Thymus (tissue), 11 donors: Measurements from ENCODE around the gene TEP1. TPM values are rescaled to one million over a fixed set of nuclear protein-coding genes. Genes with fewer than 3 reads are reported as not detected.
A peak's percentile ranks its signal among the peaks of the same experiment; 100 is the strongest.
"Not testable (repeated sequence)": the region's sequence is repeated elsewhere in the genome, so short reads cannot be mapped to it uniquely, and the experiment has no call there.

Source experiments
- DNase-seq, 9 donors: peaks; one replicate each; pipeline ENCODE4 v3.0.0-alpha.2; 2013; ENCODE audit warnings: low spot score in 9 of 9, low read depth in 6 of 9, missing footprints in 1 of 9
- H3K27ac ChIP-seq, 2 donors: one replicate each; pipeline ENCODE4 v1.5.1; 2013; ENCODE audit warnings: control low read depth in 1 of 2, low read depth in 1 of 2, low read length in 1 of 2, mild to moderate bottlenecking in 1 of 2, moderate library complexity in 1 of 2
- H3K27me3 ChIP-seq, 2 donors: one replicate each; pipeline ENCODE4 v1.5.1; 2013; ENCODE audit warnings: low read length in 1 of 2; ENCODE audit not compliant: control insufficient read depth in 2 of 2, insufficient read depth in 1 of 2
- H3K36me3 ChIP-seq, 2 donors: one replicate each; pipeline ENCODE4 v1.5.1; 2013; ENCODE audit warnings: low read length in 1 of 2, mild to moderate bottlenecking in 1 of 2, moderate library complexity in 1 of 2; ENCODE audit not compliant: control insufficient read depth in 2 of 2, insufficient read depth in 2 of 2
- H3K4me1 ChIP-seq, 2 donors: one replicate each; pipeline ENCODE4 v1.5.1; 2013; ENCODE audit warnings: low read length in 2 of 2; ENCODE audit not compliant: control insufficient read depth in 2 of 2, insufficient read depth in 2 of 2
- H3K4me3 ChIP-seq, 2 donors: one replicate each; pipeline ENCODE4 v1.5.1; 2013; ENCODE audit warnings: low read length in 2 of 2, control low read depth in 1 of 2, mild to moderate bottlenecking in 1 of 2
- H3K9me3 ChIP-seq, 2 donors: one replicate each; pipeline ENCODE4 v1.5.1; 2013; ENCODE audit warnings: low read length in 1 of 2, mild to moderate bottlenecking in 1 of 2; ENCODE audit not compliant: control insufficient read depth in 2 of 2, insufficient read depth in 1 of 2
- WGBS: extraction: QIAGEN DNeasy Blood & Tissue Kit; methylation state at CpG from one replicate; pipeline ENCODE4 v1.1.7; 2013; 5-methylcytosine and 5-hydroxymethylcytosine counted together
- polyA plus RNA-seq: library from polyadenylated mRNA; stranded (reverse); fragments of 200-250 nt; gene quantifications from one replicate; pipeline ENCODE4 v1.2.3, GENCODE V29; 2013
- total RNA-seq: library from RNA; stranded (reverse); fragments of 120-200 nt; gene quantifications from one replicate; pipeline ENCODE4 v1.2.4, GENCODE V29; 2013
- donor health status: healthy.

Gene TEP1
- total and polyA plus RNA-seq, 2 donors = 15.4 to 34.5 TPM

- peaks cover 0 to 4% of the 10 kb centered on the region in 2 donors for H3K4me1 ChIP-seq
- no peak for DNase-seq
- H3K27me3 ChIP-seq = peaks cover 0 to 6% of the 10 kb centered on the region in 2 donors
- H3K4me3 ChIP-seq = peak overlapping the region; percentile 67 to 93
- H3K36me3 ChIP-seq = peaks cover 3 to 5% of the 10 kb centered on the region in 2 donors
- H3K9me3 ChIP-seq = no peaks in the 10 kb centered on the region
- H3K27ac ChIP-seq = peak overlapping the region; percentile 89 to 92
- WGBS = 4% methylated on average over 3 of the region's 3 CpGs
Measured at GRCh38 chr14:20343862-20344220, 69.5 kb downstream of the TEP1 start.

GRCh38 chr14:20343092-20343861, 70.0 kb downstream of the TEP1 start, which contains the start of gene PARP2:
TSS of gene PARP2 (plus strand) at chr14:20343635. CDS start at chr14:20343642, 7 bp downstream.
- Histone ChIP-seq H3K27ac (peak within 1 kb of the TSS; percentile 89 to 92), H3K27me3 (peaks cover 0 to 6% of the 10 kb centered on the region in 2 donors), H3K4me3 (peak within 1 kb of the TSS; percentile 67 to 93), H3K4me1 (peaks cover 0 to 4% of the 10 kb centered on the region in 2 donors), H3K36me3 (peaks cover 3 to 5% of the 10 kb centered on the region in 2 donors), H3K9me3 (no peaks in the 10 kb centered on the region)
- under 1% methylated on average over 50 of the region's 50 CpGs for WGBS
- peak; percentile 91 to 99 (median 97) for DNase-seq

GRCh38 chr14:20341646-20342045, 71.7 kb downstream of the TEP1 start:
- H3K4me3 ChIP-seq = no peak overlapping the region
- H3K9me3 ChIP-seq = no peaks in the 10 kb centered on the region
- peaks cover 0 to 6% of the 10 kb centered on the region in 2 donors for H3K27me3 ChIP-seq
- H3K27ac ChIP-seq = no peak overlapping the region
- H3K36me3 ChIP-seq = peaks cover 0 to 3% of the 10 kb centered on the region in 2 donors
- H3K4me1 ChIP-seq = peaks cover 0 to 4% of the 10 kb centered on the region in 2 donors
- 75% methylated on average over 2 of the region's 2 CpGs for WGBS
- DNase-seq = no peak

GRCh38 chr14:20341032-20341431, 72.3 kb downstream of the TEP1 start:
- not testable (repeated sequence) for H3K4me1 ChIP-seq, H3K27ac ChIP-seq, H3K36me3 ChIP-seq, H3K9me3 ChIP-seq, DNase-seq, H3K4me3 ChIP-seq, H3K27me3 ChIP-seq
- 97% methylated on average over 4 of the region's 4 CpGs for WGBS

GRCh38 chr14:20334017-20334416, 79.3 kb downstream of the TEP1 start:
- no peak for DNase-seq
- Histone ChIP-seq H3K27ac (no peak overlapping the region), H3K4me3 (no peak overlapping the region), H3K36me3 (no peaks in the 10 kb centered on the region), H3K27me3 (no peaks in the 10 kb centered on the region), H3K9me3 (no peaks in the 10 kb centered on the region), H3K4me1 (peaks cover 5 to 6% of the 10 kb centered on the region in 2 donors)
- 88% methylated on average over 7 of the region's 7 CpGs for WGBS

- H3K27ac ChIP-seq = peak overlapping the region in 1 of 2 donors; percentile 3
- H3K36me3 ChIP-seq = no peaks in the 10 kb centered on the region
- no peaks in the 10 kb centered on the region for H3K27me3 ChIP-seq
- no peak for DNase-seq
- H3K4me1 ChIP-seq = peaks cover 5 to 6% of the 10 kb centered on the region in 2 donors
- WGBS = 19% methylated on average over 3 of the region's 3 CpGs
- peak overlapping the region; percentile 70 to 72 for H3K4me3 ChIP-seq
- no peaks in the 10 kb centered on the region for H3K9me3 ChIP-seq
Measured at GRCh38 chr14:20333494-20333841, 79.8 kb downstream of the TEP1 start.

- Histone ChIP-seq H3K36me3 (no peaks in the 10 kb centered on the region), H3K27ac (peak within 1 kb of the TSS; percentile 72 to 80), H3K9me3 (no peaks in the 10 kb centered on the region), H3K4me1 (peaks cover 5 to 6% of the 10 kb centered on the region in 2 donors), H3K27me3 (no peaks in the 10 kb centered on the region), H3K4me3 (peak within 1 kb of the TSS; percentile 70 to 72)
- 1% methylated on average over 19 of the region's 19 CpGs for WGBS
- peak; percentile 55 to 91 (median 77) for DNase-seq
Measured at GRCh38 chr14:20332788-20333493, 80.4 kb downstream of the TEP1 start, which contains the start of gene CCNB1IP1. TSS of gene CCNB1IP1 (minus strand) at chr14:20333279. CDS start at chr14:20316523, 16,756 bp downstream.

GRCh38 chr14:20332431-20332787, 80.9 kb downstream of the TEP1 start:
- H3K9me3 ChIP-seq = no peaks in the 10 kb centered on the region
- peak overlapping the region; percentile 70 to 72 for H3K4me3 ChIP-seq
- DNase-seq = no peak
- H3K36me3 ChIP-seq = no peaks in the 10 kb centered on the region
- peaks cover 5 to 6% of the 10 kb centered on the region in 2 donors for H3K4me1 ChIP-seq
- peak overlapping the region; percentile 72 to 80 for H3K27ac ChIP-seq
- WGBS = 31% methylated on average over 4 of the region's 4 CpGs
- no peaks in the 10 kb centered on the region for H3K27me3 ChIP-seq

- DNase-seq = no peak
- H3K9me3 ChIP-seq = no peaks in the 10 kb centered on the region
- WGBS = 97% methylated on average over 2 of the region's 2 CpGs
- no peak overlapping the region for H3K4me3 ChIP-seq
- H3K27me3 ChIP-seq = no peaks in the 10 kb centered on the region
- H3K36me3 ChIP-seq = peaks cover 0 to 2% of the 10 kb centered on the region in 2 donors
- H3K4me1 ChIP-seq = peaks cover 5 to 6% of the 10 kb centered on the region in 2 donors
- H3K27ac ChIP-seq = no peak overlapping the region
Measured at GRCh38 chr14:20331053-20331613, 82.2 kb downstream of the TEP1 start.
